OCI-LY1 (cell line): ENCODE results near the gene SH3D19.

Experiments used
- H2AFZ ChIP-seq: fragments of 200-600 bp; sonication (generic), shearing (Covaris generic); 2 replicates; pipeline ENCODE4 v1.6.0; 2014; ENCODE audit warnings: antibody characterized with exemption, mild to moderate bottlenecking, low read length
- H3F3A ChIP-seq: fragments of 200-600 bp; sonication (generic), shearing (Covaris generic); 2 replicates; pipeline ENCODE4 v1.6.0; 2014; ENCODE audit warnings: mild to moderate bottlenecking, antibody characterized with exemption, low read length, moderate library complexity; ENCODE audit not compliant: insufficient read depth
- H3K27ac ChIP-seq: fragments of 200-600 bp; sonication (generic); 2 replicates; pipeline ENCODE4 v1.5.1; 2014; ENCODE audit warnings: low read length, mixed run types, mild to moderate bottlenecking, low read depth; ENCODE audit not compliant: poor library complexity, severe bottlenecking
- H3K27me3 ChIP-seq: fragments of 200-600 bp; sonication (generic); 2 replicates; pipeline ENCODE4 v1.6.0; 2014; ENCODE audit warnings: antibody characterized with exemption, mild to moderate bottlenecking, low read length, moderate library complexity; ENCODE audit not compliant: insufficient read depth
- H3K36me3 ChIP-seq: fragments of 200-600 bp; sonication (generic); 2 replicates; pipeline ENCODE4 v1.6.1; 2014; ENCODE audit warnings: mild to moderate bottlenecking, antibody characterized with exemption, low read length, moderate library complexity, mixed read lengths; ENCODE audit not compliant: insufficient read depth
- H3K4me1 ChIP-seq: fragments of 200-600 bp; sonication (generic); 2 replicates; pipeline ENCODE4 v1.5.1; 2014; ENCODE audit warnings: mild to moderate bottlenecking, low read length, moderate library complexity; ENCODE audit not compliant: insufficient read depth, severe bottlenecking
- H3K4me2 ChIP-seq: fragments of 200-600 bp; sonication (generic), shearing (Covaris generic); 2 replicates; pipeline ENCODE4 v1.6.1; 2014; ENCODE audit warnings: low read length
- H3K4me3 ChIP-seq: fragments of 200-600 bp; sonication (generic); 2 replicates; pipeline ENCODE4 v1.5.1; 2014; ENCODE audit warnings: low read length, low read depth, mild to moderate bottlenecking, mixed read lengths; ENCODE audit not compliant: poor library complexity, severe bottlenecking
- H3K79me2 ChIP-seq: fragments of 200-600 bp; shearing (Covaris generic); 2 replicates; pipeline ENCODE4 v1.6.1; 2016; ENCODE audit warnings: mixed run types, low read length, mixed read lengths; ENCODE audit not compliant: insufficient read depth
- H3K9ac ChIP-seq: fragments of 200-600 bp; sonication (generic), shearing (Covaris generic); 2 replicates; pipeline ENCODE4 v1.6.1; 2014; ENCODE audit warnings: mild to moderate bottlenecking, low read length, mixed read lengths
- H3K9me2 ChIP-seq: fragments of 200-600 bp; sonication (generic), shearing (Covaris generic); 2 replicates; pipeline ENCODE4 v1.6.1; 2014; ENCODE audit warnings: low read depth, mild to moderate bottlenecking, low read length, mixed read lengths
- H3K9me3 ChIP-seq: fragments of 200-600 bp; shearing (Covaris generic); 2 replicates; pipeline ENCODE4 v1.6.1; 2014; ENCODE audit warnings: low read length, mixed read lengths
- H4K20me1 ChIP-seq: fragments of 200-600 bp; sonication (generic), shearing (Covaris generic); 2 replicates; pipeline ENCODE4 v1.6.0; 2016; ENCODE audit warnings: mild to moderate bottlenecking, low read length; ENCODE audit not compliant: insufficient read depth
- EZH2 ChIP-seq: fragments of 200-600 bp; sonication (generic), shearing (Covaris generic); IDR thresholded peaks from 2 replicates; pipeline ENCODE4 v1.8.0; 2017; ENCODE audit warnings: borderline replicate concordance, mixed run types, mild to moderate bottlenecking, antibody characterized with exemption, low read length, moderate library complexity, mixed read lengths
- TF ChIP-seq, protein P1 (sequence below): fragments of 200-600 bp; sonication (generic), shearing (Covaris generic); IDR thresholded peaks from 2 replicates; pipeline ENCODE4 v1.5.1; 2017; ENCODE audit warnings: mild to moderate bottlenecking, antibody characterized with exemption, low read length, moderate library complexity, mixed read lengths

Gene SH3D19

GRCh38 chr4:151246742-151247141 is 78.7 kb downstream of the SH3D19 start:
- no peaks in the 10 kb centered on the region for H4K20me1 ChIP-seq
- H3F3A ChIP-seq: no peaks in the 10 kb centered on the region
- no peak for TF ChIP-seq EZH2
- TF ChIP-seq, protein P1, sequence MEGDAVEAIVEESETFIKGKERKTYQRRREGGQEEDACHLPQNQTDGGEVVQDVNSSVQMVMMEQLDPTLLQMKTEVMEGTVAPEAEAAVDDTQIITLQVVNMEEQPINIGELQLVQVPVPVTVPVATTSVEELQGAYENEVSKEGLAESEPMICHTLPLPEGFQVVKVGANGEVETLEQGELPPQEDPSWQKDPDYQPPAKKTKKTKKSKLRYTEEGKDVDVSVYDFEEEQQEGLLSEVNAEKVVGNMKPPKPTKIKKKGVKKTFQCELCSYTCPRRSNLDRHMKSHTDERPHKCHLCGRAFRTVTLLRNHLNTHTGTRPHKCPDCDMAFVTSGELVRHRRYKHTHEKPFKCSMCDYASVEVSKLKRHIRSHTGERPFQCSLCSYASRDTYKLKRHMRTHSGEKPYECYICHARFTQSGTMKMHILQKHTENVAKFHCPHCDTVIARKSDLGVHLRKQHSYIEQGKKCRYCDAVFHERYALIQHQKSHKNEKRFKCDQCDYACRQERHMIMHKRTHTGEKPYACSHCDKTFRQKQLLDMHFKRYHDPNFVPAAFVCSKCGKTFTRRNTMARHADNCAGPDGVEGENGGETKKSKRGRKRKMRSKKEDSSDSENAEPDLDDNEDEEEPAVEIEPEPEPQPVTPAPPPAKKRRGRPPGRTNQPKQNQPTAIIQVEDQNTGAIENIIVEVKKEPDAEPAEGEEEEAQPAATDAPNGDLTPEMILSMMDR: no peak
- H3K9me2 ChIP-seq: no peaks in the 10 kb centered on the region
- no peaks in the 10 kb centered on the region for H3K9me3 ChIP-seq
- H3K4me2 ChIP-seq: no peak overlapping the region
- H2AFZ ChIP-seq: no peak overlapping the region
- H3K36me3 ChIP-seq: no peaks in the 10 kb centered on the region
- H3K4me1 ChIP-seq: no peaks in the 10 kb centered on the region
- no peaks in the 10 kb centered on the region for H3K79me2 ChIP-seq
- H3K27me3 ChIP-seq: no peaks in the 10 kb centered on the region; the same call in 1 of the 2 replicates
- H3K4me3 ChIP-seq: no peak overlapping the region
- H3K9ac ChIP-seq: no peak overlapping the region
- H3K27ac ChIP-seq: no peak overlapping the region

GRCh38 chr4:151242305-151242704 is 83.1 kb downstream of the SH3D19 start:
- H3K4me3 ChIP-seq: no peak overlapping the region
- no peaks in the 10 kb centered on the region for H3K79me2 ChIP-seq
- H2AFZ ChIP-seq: no peak overlapping the region
- H3K4me2 ChIP-seq: no peak overlapping the region
- H4K20me1 ChIP-seq: no peaks in the 10 kb centered on the region
- H3F3A ChIP-seq: no peaks in the 10 kb centered on the region
- H3K9me2 ChIP-seq: no peaks in the 10 kb centered on the region
- no peak overlapping the region for H3K27ac ChIP-seq
- no peaks in the 10 kb centered on the region for H3K4me1 ChIP-seq
- no peaks in the 10 kb centered on the region for H3K9me3 ChIP-seq
- H3K27me3 ChIP-seq: no peaks in the 10 kb centered on the region; the same call in 1 of the 2 replicates
- H3K9ac ChIP-seq: no peak overlapping the region
- no peaks in the 10 kb centered on the region for H3K36me3 ChIP-seq
- TF ChIP-seq, protein P1: no peak

GRCh38 chr4:151239608-151240007 is 85.8 kb downstream of the SH3D19 start:
- no peak overlapping the region for H3K4me2 ChIP-seq
- no peaks in the 10 kb centered on the region for H3K9me3 ChIP-seq
- no peaks in the 10 kb centered on the region for H3F3A ChIP-seq
- H3K4me1 ChIP-seq: no peaks in the 10 kb centered on the region
- no peaks in the 10 kb centered on the region for H3K9me2 ChIP-seq
- no peaks in the 10 kb centered on the region for H3K36me3 ChIP-seq
- H3K9ac ChIP-seq: no peak overlapping the region
- no peak overlapping the region for H3K27ac ChIP-seq
- no peaks in the 10 kb centered on the region for H3K79me2 ChIP-seq
- H2AFZ ChIP-seq: no peak overlapping the region
- TF ChIP-seq EZH2: no peak
- TF ChIP-seq, protein P1: no peak
- no peak overlapping the region for H3K4me3 ChIP-seq
- no peaks in the 10 kb centered on the region for H4K20me1 ChIP-seq
- H3K27me3 ChIP-seq: no peaks in the 10 kb centered on the region; the same call in 1 of the 2 replicates
